HL-60 (cell line): ENCODE measurements around the gene BARX1.

Experiments used
- DNase-seq, 2 experiments: peaks; one replicate each; pipeline ENCODE4 v3.0.0-alpha.2; 2010 to 2020; ENCODE audit warnings: low read depth in 1 of 2, low spot score in 1 of 2
- H3K27ac ChIP-seq: fragments of 250-450 bp; sonication (Bioruptor Pico); replicated peaks from 2 replicates; pipeline ENCODE4 v1.5.1; 2020; ENCODE audit warnings: mild to moderate bottlenecking, moderate library complexity
- H3K27me3 ChIP-seq: fragments of 250-450 bp; sonication (Bioruptor Pico); 2 replicates; pipeline ENCODE4 v1.5.1; 2021; ENCODE audit warnings: mild to moderate bottlenecking, moderate library complexity; ENCODE audit not compliant: insufficient read depth, poor library complexity, severe bottlenecking
- H3K4me3 ChIP-seq: replicated peaks from 2 replicates; pipeline ENCODE4 v1.5.1; 2011; ENCODE audit warnings: mild to moderate bottlenecking, control low read depth, low read length; ENCODE audit not compliant: insufficient read depth
- GABPA ChIP-seq: IDR thresholded peaks from 2 replicates; pipeline ENCODE4 v1.6.1; 2012; ENCODE audit warnings: low read depth
- POLR2AphosphoS5 ChIP-seq: IDR thresholded peaks from 2 replicates; pipeline ENCODE4 v1.6.1; 2012; ENCODE audit warnings: low read depth
- SPI1 ChIP-seq: IDR thresholded peaks from 2 replicates; pipeline ENCODE4 v1.6.1; 2012; ENCODE audit warnings: low read depth, mild to moderate bottlenecking, borderline replicate concordance
- long read RNA-seq: library from polyadenylated mRNA; unstranded; transcript quantifications from one replicate; pipeline ENCODE4 v2.0.0, GENCODE V29; 2020
- TF ChIP-seq, protein P1 (sequence below): IDR thresholded peaks from one replicate; pipeline ENCODE4 v1.5.1; 2011; ENCODE audit warnings: low read length, control low read depth, inconsistent platforms; ENCODE audit not compliant: insufficient read depth
- TF ChIP-seq, protein P2 (sequence below): IDR thresholded peaks from 2 replicates; pipeline ENCODE4 v1.6.1; 2012; ENCODE audit warnings: low read depth; ENCODE audit not compliant: insufficient replicate concordance

Gene BARX1, protein sequence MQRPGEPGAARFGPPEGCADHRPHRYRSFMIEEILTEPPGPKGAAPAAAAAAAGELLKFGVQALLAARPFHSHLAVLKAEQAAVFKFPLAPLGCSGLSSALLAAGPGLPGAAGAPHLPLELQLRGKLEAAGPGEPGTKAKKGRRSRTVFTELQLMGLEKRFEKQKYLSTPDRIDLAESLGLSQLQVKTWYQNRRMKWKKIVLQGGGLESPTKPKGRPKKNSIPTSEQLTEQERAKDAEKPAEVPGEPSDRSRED
- long read RNA-seq, transcript BARX1-202 (3 exons, 1,323 nt) = major isoform, 6 of 12 reads
- long read RNA-seq, partial matches to known transcripts = 0 of 12 reads
- long read RNA-seq, other reads (novel, unspliced or antisense) = 6 of 12 reads

DNA sequence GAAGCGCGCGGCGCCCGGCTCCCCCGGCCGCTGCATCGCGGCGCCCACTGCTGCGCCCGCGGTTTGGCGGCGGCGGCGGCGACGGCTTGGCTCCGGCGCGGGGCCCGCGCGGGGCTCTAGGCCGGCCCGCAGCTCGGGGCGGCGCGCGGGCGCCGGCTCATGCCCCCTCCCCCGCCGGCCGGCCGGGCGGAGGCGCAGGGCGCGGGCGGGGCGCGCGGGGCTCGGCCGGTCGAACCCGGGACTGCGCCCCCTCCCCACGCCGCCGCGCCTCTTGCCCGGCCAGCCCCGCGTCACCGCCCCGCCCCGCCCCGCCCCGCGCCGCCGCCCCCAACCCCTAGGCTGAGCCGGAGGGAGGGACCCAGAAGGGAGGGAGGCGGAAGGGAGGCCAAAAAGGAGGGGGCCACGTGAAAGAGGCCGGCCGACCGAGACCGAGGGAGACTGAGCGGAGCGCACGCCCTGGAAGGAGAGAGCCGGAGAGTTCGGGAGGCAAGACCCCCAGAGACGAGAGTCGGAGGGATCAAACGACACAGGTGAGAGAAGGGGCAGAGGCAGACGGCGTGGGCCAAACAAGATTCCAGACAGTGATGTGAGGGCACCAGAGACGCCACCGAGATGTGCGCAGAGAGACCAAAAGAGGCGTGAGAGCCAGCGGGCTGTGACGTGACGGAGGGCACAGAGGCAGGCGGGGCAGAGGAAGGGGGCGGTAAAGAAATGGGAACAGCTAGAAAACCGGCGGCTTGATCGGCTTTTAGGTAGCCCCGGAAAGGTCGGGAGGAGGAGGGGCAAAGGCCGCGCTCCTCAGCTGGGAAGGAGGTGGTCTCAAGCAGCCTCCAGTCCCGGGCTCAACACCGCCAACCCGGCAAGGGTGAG, at the start of gene BARX1:
TSS of gene BARX1 (minus strand) at position 245 of the 870 bp plus-strand sequence. CDS start at position 36, 209 bp downstream.
- no peak for TF ChIP-seq SPI1
- TF ChIP-seq, protein P1, sequence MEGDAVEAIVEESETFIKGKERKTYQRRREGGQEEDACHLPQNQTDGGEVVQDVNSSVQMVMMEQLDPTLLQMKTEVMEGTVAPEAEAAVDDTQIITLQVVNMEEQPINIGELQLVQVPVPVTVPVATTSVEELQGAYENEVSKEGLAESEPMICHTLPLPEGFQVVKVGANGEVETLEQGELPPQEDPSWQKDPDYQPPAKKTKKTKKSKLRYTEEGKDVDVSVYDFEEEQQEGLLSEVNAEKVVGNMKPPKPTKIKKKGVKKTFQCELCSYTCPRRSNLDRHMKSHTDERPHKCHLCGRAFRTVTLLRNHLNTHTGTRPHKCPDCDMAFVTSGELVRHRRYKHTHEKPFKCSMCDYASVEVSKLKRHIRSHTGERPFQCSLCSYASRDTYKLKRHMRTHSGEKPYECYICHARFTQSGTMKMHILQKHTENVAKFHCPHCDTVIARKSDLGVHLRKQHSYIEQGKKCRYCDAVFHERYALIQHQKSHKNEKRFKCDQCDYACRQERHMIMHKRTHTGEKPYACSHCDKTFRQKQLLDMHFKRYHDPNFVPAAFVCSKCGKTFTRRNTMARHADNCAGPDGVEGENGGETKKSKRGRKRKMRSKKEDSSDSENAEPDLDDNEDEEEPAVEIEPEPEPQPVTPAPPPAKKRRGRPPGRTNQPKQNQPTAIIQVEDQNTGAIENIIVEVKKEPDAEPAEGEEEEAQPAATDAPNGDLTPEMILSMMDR = no peak
- peaks cover 75% of the 10 kb centered on the region for H3K27me3 ChIP-seq
- no peak within 1 kb of the TSS for H3K4me3 ChIP-seq
- DNase-seq = peak in 1 of 2 experiments; percentile 26
- no peak within 1 kb of the TSS for H3K27ac ChIP-seq

DNA sequence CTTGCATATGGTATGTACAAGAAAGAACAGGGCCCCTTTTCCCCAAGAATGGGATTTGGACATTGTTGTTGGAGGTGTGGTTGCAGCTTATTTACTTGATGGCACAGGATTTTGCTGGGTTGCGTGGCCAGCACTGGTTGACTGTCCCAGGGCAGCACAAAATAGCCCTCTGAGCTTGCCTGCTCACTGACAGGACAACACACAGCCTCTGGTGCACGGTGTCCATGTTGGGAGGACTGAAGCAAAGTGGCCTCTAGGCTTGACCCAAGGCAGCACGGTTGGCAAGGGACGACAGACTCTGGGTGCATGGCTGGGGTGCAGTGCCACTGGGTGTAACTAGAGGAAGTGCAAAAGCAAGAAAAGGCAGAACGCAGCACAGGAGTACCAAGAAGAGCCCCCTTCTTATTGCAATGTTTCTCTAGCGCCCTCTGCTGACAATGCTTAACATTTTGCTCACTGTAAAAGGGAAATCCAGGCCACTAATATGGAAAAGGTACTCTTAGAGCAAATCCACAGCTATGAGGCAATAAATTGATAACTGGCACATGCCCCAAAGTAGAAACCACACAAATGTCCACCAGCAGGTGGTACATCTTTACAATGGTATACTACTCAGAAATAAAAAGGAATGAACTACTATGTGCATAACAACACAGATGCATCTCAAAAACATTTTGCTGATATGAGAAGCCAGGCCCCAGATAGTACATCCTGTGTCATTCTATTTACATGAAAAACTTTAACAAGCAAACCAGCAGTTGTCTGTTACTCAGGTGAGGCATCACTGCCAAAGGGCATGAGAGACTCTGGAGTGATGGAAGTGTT, 47.4 kb upstream of the BARX1 start:
- H3K4me3 ChIP-seq = no peak overlapping the region
- peak; percentile 12 to 45 for DNase-seq
- TF ChIP-seq GABPA = no peak
- TF ChIP-seq, protein P1 = peak; percentile 26
- H3K27ac ChIP-seq = no peak overlapping the region
- peaks cover 3% of the 10 kb centered on the region for H3K27me3 ChIP-seq

DNA sequence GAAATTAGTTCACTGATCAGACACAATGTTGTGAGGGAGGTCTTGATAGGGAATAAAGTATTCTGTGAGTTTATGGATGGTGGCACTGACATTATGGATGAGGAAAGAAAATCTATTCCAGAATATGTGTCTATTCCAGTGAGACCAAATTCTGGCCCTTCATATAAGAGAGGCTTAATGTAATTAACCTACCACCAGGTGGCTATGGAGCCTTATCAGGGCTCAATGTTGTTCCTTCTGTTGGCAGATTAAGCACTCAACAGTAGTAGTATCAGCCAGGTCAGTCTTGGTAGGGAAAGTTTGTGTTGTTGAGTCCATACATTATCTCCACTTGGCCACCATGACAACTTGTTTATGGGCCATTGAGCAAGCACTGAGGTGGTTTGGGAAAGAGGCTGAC, 41.7 kb upstream of the BARX1 start:
- TF ChIP-seq SPI1 (no peak), POLR2AphosphoS5 (no peak)
- TF ChIP-seq, protein P2, sequence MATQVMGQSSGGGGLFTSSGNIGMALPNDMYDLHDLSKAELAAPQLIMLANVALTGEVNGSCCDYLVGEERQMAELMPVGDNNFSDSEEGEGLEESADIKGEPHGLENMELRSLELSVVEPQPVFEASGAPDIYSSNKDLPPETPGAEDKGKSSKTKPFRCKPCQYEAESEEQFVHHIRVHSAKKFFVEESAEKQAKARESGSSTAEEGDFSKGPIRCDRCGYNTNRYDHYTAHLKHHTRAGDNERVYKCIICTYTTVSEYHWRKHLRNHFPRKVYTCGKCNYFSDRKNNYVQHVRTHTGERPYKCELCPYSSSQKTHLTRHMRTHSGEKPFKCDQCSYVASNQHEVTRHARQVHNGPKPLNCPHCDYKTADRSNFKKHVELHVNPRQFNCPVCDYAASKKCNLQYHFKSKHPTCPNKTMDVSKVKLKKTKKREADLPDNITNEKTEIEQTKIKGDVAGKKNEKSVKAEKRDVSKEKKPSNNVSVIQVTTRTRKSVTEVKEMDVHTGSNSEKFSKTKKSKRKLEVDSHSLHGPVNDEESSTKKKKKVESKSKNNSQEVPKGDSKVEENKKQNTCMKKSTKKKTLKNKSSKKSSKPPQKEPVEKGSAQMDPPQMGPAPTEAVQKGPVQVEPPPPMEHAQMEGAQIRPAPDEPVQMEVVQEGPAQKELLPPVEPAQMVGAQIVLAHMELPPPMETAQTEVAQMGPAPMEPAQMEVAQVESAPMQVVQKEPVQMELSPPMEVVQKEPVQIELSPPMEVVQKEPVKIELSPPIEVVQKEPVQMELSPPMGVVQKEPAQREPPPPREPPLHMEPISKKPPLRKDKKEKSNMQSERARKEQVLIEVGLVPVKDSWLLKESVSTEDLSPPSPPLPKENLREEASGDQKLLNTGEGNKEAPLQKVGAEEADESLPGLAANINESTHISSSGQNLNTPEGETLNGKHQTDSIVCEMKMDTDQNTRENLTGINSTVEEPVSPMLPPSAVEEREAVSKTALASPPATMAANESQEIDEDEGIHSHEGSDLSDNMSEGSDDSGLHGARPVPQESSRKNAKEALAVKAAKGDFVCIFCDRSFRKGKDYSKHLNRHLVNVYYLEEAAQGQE = no peak
- no peak for DNase-seq
- Histone ChIP-seq H3K27me3 (no peaks in the 10 kb centered on the region), H3K27ac (no peak overlapping the region), H3K4me3 (no peak overlapping the region)

DNA sequence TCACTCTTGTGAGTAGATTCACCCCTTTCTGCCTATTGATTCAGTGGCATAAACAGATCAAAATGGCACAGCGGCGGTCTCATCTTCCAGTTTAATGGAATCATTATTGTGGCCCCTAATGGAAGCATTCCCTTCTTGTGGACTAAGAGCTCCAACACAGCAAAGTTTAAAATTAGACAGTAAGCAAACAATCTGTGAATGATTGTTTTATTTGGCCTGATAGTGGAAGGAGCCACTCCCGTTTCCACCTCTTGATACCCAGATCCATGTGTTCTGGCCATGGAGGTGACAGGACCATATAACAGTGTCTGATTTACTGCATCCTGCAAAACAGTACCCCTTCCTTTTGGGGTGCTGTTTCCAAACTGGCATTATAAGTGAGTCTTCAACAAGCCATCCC, 41.2 kb upstream of the BARX1 start:
- H3K27me3 ChIP-seq = no peaks in the 10 kb centered on the region

More for the DNA sequence above, 41.2 kb upstream of the BARX1 start:
- no peak overlapping the region for H3K4me3 ChIP-seq
- no peak for DNase-seq
- H3K27ac ChIP-seq = no peak overlapping the region
- TF ChIP-seq, protein P1 = no peak
- TF ChIP-seq GABPA = no peak
- TF ChIP-seq SPI1 = no peak
- TF ChIP-seq POLR2AphosphoS5 = no peak
- TF ChIP-seq, protein P2 = no peak
